Lower lobe of right lung (tissue), 2 donors: ENCODE results near the gene PLVAP. TPM values are rescaled to one million over a fixed set of nuclear protein-coding genes. Genes with fewer than 3 reads are reported as not detected.

Experiments used
- ATAC-seq, 2 donors: fragments of 200-7000 bp; cut with Tn5 transposase; one replicate each; pipeline ENCODE4 v1.9.1; 2020 to 2022; ENCODE audit warnings: mild to moderate bottlenecking in 2 of 2, moderate library complexity in 2 of 2
- DNase-seq: peaks from one replicate; pipeline ENCODE4 v3.0.0-alpha.2; 2020
- H3K27ac ChIP-seq: fragments of 200-600 bp; one replicate; pipeline ENCODE4 v1.8.0; 2022
- H3K27me3 ChIP-seq: fragments of 200-600 bp; one replicate; pipeline ENCODE4 v1.8.0; 2022; ENCODE audit warnings: low read depth
- H3K36me3 ChIP-seq: fragments of 200-600 bp; one replicate; pipeline ENCODE4 v1.8.0; 2022; ENCODE audit warnings: mild to moderate bottlenecking
- H3K4me1 ChIP-seq: fragments of 200-600 bp; one replicate; pipeline ENCODE4 v1.8.0; 2022
- H3K4me3 ChIP-seq: fragments of 200-600 bp; one replicate; pipeline ENCODE4 v1.8.0; 2022; ENCODE audit warnings: mild to moderate bottlenecking
- H3K9me3 ChIP-seq: fragments of 200-600 bp; one replicate; pipeline ENCODE4 v1.8.0; 2022
- intact Hi-C: fragments of 100-400 bp; cut with DNase I; formaldehyde crosslinking; loops from one replicate; pipeline ENCODE4 v1.11.0; 2022
- total RNA-seq: library from RNA; stranded (reverse); fragmentation: NEBNext Ultra II Directional; extraction: Animal tissue kit (Norgen Biotek cat#: 25700); gene quantifications from one replicate; pipeline ENCODE4 v1.2.1, GENCODE V29; 2021
- TF ChIP-seq, protein P1 (sequence below): fragments of 200-600 bp; IDR thresholded peaks from one replicate; pipeline ENCODE4 v1.8.0; 2022; ENCODE audit warnings: antibody characterized with exemption, mild to moderate bottlenecking
- donor health status: DM: no; HTN: yes; CAD: no; lungs with severe emphysema.

Gene PLVAP
- total RNA-seq, 1 donor from 2014 or later = 25.9 TPM

DNA sequence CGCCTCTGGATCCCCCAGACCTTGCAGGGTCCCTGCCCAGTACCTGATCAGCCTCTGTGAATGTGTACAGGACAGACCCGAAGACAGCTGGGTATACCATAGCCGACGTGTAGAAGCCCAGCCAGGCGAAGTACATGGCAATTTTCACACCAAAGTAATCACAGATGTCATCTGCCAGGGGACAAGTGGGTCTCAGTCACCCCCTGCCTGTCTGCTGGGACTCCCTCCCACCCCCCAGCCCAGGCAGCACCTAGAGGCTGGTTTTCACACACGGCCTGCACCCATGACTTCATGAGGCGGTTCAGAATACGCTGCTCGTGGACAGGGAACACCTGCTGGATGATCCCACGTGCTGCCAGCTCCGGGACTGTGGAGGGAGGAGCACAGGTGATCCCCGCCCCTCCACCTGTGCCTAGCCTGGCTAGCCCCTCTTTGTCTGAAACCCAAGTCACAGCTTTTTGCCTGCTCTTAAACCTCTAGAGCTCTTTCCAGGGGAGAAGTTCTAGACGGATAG lies 46.0 kb downstream of the PLVAP start:
- Histone ChIP-seq H3K9me3 (no peaks in the 10 kb centered on the region), H3K4me1 (peaks cover 33% of the 10 kb centered on the region), H3K27ac (no peak overlapping the region), H3K27me3 (peaks cover 9% of the 10 kb centered on the region), H3K4me3 (no peak overlapping the region), H3K36me3 (no peaks in the 10 kb centered on the region)
- TF ChIP-seq, protein P1, sequence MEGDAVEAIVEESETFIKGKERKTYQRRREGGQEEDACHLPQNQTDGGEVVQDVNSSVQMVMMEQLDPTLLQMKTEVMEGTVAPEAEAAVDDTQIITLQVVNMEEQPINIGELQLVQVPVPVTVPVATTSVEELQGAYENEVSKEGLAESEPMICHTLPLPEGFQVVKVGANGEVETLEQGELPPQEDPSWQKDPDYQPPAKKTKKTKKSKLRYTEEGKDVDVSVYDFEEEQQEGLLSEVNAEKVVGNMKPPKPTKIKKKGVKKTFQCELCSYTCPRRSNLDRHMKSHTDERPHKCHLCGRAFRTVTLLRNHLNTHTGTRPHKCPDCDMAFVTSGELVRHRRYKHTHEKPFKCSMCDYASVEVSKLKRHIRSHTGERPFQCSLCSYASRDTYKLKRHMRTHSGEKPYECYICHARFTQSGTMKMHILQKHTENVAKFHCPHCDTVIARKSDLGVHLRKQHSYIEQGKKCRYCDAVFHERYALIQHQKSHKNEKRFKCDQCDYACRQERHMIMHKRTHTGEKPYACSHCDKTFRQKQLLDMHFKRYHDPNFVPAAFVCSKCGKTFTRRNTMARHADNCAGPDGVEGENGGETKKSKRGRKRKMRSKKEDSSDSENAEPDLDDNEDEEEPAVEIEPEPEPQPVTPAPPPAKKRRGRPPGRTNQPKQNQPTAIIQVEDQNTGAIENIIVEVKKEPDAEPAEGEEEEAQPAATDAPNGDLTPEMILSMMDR = no peak
- intact Hi-C loops = no loop called here
- ATAC-seq (no peak), DNase-seq (no peak)

DNA sequence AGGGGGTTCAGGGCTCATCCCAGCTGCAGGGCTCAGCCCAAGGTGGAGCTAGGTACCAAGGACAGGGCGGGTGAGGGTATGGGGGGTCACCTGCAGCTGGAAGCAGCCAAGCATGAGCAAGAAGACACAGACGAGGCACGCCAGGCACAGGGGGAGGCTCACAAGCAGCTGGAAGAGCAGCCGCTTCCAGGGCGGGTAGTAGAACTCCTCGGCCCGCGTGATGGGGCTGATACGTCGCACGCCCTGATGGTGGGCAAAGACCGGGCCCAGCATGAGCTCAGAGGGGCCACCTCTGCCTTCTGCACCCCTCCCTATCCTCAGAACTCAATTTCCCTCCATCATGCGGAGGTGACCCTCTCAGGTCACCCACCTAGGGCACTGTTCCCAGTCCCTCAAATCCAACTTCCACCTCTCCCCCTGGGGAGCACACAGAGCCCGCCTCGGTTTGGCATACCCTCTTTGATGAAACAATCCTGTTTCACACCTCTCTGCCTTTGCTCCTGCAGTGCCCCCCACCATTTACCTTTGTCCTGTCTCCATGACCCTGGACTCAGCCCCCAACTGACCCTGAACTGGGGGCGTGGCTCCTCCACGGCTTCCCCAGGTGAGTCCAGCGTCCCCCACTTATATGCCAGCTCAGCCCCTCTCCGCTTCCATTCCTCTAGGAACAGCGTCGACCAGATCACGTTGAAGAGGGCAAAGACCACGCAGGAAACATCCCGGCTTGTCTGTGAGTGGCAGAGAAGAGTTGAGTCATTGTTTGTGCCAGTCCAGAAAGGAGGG lies 46.7 kb downstream of the PLVAP start:
- no peak overlapping the region for H3K27ac ChIP-seq
- H3K4me1 ChIP-seq = peaks cover 28% of the 10 kb centered on the region
- H3K9me3 ChIP-seq = no peaks in the 10 kb centered on the region
- no peak overlapping the region for H3K4me3 ChIP-seq
- TF ChIP-seq, protein P1 = no peak
- H3K36me3 ChIP-seq = no peaks in the 10 kb centered on the region
- H3K27me3 ChIP-seq = peaks cover 9% of the 10 kb centered on the region
- intact Hi-C loops = no loop called here
- no peak for ATAC-seq
- DNase-seq = no peak

DNA sequence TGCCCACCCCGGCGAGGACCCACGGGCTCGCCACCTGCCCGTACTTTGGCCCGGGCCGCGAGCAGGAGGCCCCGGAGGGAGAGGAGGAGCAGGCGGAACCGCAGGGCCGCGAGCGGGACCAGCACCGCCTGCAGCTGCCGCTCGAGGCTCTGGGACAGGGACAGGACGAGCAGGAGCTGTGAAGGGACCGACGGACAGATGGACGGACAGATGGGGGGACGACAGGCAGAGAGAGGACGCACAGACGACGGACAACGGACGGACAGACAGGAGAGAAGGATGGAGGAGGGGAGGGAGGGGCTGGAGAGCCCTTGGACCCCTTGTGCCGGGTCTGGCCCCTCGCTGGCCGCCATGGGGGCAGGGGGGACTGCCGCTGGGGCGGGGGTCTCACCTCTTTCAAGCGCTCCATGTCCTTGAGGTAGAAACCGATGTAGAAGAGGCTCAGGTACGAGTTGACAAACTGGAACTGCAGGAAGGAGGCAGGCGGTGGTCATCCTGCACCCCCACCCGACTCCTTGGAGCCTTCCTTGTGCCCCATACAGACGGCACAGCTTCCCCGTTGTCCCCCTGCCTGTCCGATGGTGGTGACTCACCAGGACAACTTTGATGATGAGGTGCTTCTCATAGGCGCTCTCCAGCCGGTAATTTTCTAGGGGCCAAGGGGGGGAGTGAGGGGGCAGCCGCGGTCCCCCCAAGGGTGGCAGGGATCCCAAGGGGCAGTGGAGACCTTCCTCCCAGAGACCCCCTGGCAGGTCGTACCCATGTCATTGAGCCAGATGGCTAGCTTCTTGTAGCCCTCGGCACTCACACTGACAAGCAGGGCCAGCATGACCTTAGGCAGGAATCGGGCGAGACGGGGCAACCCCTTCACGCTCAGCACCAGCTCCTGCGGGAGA lies 47.5 kb downstream of the PLVAP start:
- Histone ChIP-seq H3K4me3 (peak overlapping the region; percentile 53), H3K36me3 (peaks cover 4% of the 10 kb centered on the region), H3K9me3 (no peaks in the 10 kb centered on the region), H3K27me3 (peaks cover 9% of the 10 kb centered on the region), H3K27ac (no peak overlapping the region), H3K4me1 (peaks cover 21% of the 10 kb centered on the region)
- TF ChIP-seq, protein P1 = no peak
- intact Hi-C loops = no loop called here
- DNase-seq = no peak
- ATAC-seq = no peak

DNA sequence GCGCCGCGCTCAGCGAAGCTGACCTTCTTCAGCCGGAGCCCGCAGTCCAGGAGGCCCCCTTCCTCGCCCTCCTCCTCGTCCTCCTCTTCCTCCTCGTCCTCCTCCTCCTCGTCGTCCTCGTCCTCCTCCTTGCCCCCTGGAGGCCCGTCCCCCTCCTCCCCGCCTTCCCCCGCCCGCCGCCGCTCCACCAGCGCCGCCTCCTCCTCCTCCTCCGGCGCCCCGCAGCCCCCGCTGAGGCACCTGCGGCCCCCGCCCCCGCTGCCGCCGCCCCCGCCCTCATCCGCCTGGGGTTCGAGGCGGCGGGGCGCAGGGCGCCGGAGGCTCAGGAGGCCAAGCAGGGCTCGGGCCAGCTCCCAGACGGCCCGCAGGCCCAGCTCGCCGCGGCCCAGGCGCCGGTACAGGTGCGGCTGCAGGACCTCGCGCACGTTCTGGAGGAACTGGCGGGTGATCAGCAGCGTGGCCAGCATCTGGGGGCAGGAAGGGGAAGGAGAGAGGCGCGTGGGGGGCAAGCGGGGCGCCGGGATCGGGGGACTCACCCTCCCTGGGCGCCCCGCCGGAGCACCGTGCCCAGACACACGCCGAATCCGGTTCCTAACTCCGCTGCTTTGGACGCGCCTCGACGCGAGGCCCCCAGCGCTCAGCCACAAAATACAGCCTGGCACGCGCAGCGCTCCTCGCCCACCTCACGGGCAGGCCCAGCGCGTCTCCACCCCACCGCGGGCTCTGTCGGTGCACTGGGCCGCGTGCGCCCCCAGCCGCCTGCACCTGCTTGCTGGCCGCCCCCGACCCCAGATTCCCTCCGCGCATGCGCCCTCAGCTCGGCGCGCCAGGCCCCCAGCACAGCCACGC lies 48.4 kb downstream of the PLVAP start:
- DNase-seq (no peak), ATAC-seq (peak in 1 of 2 donors; percentile 5)
- H3K27me3 ChIP-seq = peaks cover 9% of the 10 kb centered on the region
- peaks cover 17% of the 10 kb centered on the region for H3K4me1 ChIP-seq
- peaks cover 4% of the 10 kb centered on the region for H3K36me3 ChIP-seq
- H3K9me3 ChIP-seq = no peaks in the 10 kb centered on the region
- peak overlapping the region; percentile 53 for H3K4me3 ChIP-seq
- TF ChIP-seq, protein P1 = no peak
- intact Hi-C loops = no loop called here
- peak overlapping the region; percentile 73 for H3K27ac ChIP-seq
